Measurements from ENCODE around the gene C2CD2.

GRCh38 chr21:41858466-41859296, 95.1 kb downstream of the C2CD2 start:
- TF ChIP-seq CTCF (IDR thresholded peaks at IDR 0.05) (no peak), POLR2A (IDR thresholded peaks at IDR 0.05) (no peak)

Data from adrenal gland (tissue), 5 donors.